Measurements from ENCODE around the gene NOXO1. TPM values are rescaled to one million over a fixed set of nuclear protein-coding genes. Genes with fewer than 3 reads are reported as not detected.
"Not testable (repeated sequence)": the region's sequence is repeated elsewhere in the genome, so short reads cannot be mapped to it uniquely, and the experiment has no call there.

The NOXO1 gene
- total and polyA plus RNA-seq, 11 donors = 0.06 to 0.15 TPM; not detected in 9

DNA sequence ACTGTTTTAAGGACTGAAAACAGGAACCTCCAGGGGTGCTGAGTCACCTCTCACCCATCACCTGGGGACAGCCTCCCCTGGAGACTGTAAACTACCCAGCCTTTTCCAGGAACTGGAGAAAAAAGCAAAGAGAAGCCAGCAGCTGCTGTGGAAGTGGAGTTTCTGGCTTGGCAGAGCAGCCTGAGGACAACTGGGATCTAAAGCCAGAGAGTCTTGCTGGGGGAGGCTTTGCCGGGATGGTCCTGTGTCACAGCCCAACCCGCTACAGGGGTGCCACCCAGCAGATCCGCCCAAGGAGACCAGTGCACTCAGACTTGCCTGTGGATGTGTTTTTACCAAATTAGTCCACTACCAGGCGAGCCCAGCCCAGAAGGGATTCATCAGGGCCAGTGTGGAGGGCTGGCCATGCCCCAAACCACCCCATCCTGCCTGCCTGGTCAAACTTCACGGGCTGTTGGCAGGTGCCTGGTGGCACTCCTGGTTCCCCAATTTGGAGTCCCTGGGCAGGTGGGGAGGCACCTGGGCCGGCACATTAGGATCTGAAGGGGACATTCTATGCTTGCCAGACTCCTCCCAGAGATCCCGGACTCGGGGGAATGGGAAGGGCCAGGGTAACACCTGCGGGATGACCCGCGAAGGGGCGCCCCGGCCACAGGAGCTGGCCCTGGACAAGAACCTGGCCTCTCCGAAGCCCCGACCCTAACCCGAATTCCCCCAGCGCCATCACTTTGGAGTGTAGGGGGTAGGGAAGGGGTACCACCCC, 39.0 kb downstream of the NOXO1 start:
- H3K27me3 ChIP-seq = no peaks in the 10 kb centered on the region
- H3K9me3 ChIP-seq = no peaks in the 10 kb centered on the region
- ATAC-seq (peak; percentile 1 to 13 (median 10)), DNase-seq (peak in 1 of 5 donors; percentile 52)
- H3K27ac ChIP-seq = peak overlapping the region in 11 of 12 donors; percentile 77 to 89 (median 81)
- H3K36me3 ChIP-seq = peaks cover 0 to 43% (median 35%) of the 10 kb centered on the region in 9 donors
- peak overlapping the region; percentile 50 to 88 (median 78) for H3K4me3 ChIP-seq
- TF ChIP-seq, protein P1, sequence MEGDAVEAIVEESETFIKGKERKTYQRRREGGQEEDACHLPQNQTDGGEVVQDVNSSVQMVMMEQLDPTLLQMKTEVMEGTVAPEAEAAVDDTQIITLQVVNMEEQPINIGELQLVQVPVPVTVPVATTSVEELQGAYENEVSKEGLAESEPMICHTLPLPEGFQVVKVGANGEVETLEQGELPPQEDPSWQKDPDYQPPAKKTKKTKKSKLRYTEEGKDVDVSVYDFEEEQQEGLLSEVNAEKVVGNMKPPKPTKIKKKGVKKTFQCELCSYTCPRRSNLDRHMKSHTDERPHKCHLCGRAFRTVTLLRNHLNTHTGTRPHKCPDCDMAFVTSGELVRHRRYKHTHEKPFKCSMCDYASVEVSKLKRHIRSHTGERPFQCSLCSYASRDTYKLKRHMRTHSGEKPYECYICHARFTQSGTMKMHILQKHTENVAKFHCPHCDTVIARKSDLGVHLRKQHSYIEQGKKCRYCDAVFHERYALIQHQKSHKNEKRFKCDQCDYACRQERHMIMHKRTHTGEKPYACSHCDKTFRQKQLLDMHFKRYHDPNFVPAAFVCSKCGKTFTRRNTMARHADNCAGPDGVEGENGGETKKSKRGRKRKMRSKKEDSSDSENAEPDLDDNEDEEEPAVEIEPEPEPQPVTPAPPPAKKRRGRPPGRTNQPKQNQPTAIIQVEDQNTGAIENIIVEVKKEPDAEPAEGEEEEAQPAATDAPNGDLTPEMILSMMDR (IDR thresholded peaks at IDR 0.05) = no peak
- TF ChIP-seq POLR2A (IDR thresholded peaks at IDR 0.05) = no peak
- intact Hi-C loops (cut with DNase I) = loop anchor here in 1 of 10 donors (5.0 kb wide), 1 partner anchor 160 kb away; the partner anchor contains the start of genes NUBP2 and SPSB3
- WGBS, 4 donors = 14 to 27% (median 19%) methylated on average over 5 to 17 of the region's 17 CpGs
- peaks cover 0 to 35% (median 16%) of the 10 kb centered on the region in 12 donors for H3K4me1 ChIP-seq

DNA sequence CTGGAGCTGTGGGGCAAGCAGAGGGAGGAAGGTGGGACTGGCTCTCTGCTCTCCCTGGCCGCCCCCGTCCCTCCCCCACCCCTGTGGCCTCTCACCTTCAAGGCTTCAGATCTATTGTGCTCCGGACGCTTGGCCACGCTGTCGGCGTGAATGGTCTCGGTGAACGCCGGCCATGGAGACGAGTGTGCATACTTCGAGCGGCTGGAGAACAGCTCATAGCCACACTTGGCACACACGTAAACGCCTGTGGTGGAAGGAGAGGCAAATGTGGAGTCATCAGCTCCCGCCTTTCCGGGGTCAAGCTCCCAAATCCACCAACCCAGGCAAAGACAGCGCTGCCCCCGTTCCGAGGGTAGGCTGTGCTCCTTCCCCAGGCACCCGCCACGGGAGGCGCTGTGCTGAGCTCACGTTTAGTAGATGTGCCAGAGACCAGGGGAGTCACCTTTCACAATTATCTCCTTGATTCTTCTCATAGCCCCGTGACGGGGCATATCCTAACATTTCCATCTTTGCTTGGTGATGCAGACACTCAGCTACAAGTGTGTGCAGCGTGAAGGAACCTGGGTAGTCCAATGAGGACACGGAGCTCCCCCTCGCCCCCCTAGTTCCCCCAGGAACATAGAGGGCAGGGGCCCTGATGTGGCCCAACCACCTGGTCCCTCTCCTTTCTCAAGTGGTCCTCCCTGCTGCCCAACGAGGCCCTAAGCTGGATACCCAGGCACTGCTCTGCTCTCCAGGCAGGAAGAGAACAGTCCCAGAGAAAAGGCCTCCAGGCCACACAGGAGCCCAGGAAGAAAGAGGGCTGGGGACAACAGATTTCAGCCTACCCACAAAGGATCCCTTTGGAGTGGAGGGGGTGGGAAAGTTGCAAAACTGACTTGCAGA, 39.9 kb downstream of the NOXO1 start:
- no peak for ATAC-seq
- Histone ChIP-seq H3K9me3 (no peaks in the 10 kb centered on the region), H3K4me1 (peaks cover 0 to 35% (median 16%) of the 10 kb centered on the region in 12 donors), H3K27me3 (no peaks in the 10 kb centered on the region), H3K27ac (peak overlapping the region in 11 of 12 donors; percentile 77 to 89 (median 81)), H3K36me3 (peaks cover 0 to 46% (median 39%) of the 10 kb centered on the region in 9 donors), H3K4me3 (peak overlapping the region in 7 of 12 donors; percentile 65 to 88 (median 82))
- WGBS, 4 donors = 84 to 91% (median 86%) methylated on average over 29 to 30 of the region's 30 CpGs
- intact Hi-C loops (cut with DNase I) = loop anchor here in 1 of 10 donors (5.0 kb wide), 1 partner anchor 159 kb away; the partner anchor contains the start of genes NUBP2 and SPSB3
- TF ChIP-seq, protein P1 (IDR thresholded peaks at IDR 0.05) = peak in 2 of 12 donors; percentile 9 to 22
- TF ChIP-seq POLR2A (IDR thresholded peaks at IDR 0.05) = no peak
- DNase-seq = no peak

DNA sequence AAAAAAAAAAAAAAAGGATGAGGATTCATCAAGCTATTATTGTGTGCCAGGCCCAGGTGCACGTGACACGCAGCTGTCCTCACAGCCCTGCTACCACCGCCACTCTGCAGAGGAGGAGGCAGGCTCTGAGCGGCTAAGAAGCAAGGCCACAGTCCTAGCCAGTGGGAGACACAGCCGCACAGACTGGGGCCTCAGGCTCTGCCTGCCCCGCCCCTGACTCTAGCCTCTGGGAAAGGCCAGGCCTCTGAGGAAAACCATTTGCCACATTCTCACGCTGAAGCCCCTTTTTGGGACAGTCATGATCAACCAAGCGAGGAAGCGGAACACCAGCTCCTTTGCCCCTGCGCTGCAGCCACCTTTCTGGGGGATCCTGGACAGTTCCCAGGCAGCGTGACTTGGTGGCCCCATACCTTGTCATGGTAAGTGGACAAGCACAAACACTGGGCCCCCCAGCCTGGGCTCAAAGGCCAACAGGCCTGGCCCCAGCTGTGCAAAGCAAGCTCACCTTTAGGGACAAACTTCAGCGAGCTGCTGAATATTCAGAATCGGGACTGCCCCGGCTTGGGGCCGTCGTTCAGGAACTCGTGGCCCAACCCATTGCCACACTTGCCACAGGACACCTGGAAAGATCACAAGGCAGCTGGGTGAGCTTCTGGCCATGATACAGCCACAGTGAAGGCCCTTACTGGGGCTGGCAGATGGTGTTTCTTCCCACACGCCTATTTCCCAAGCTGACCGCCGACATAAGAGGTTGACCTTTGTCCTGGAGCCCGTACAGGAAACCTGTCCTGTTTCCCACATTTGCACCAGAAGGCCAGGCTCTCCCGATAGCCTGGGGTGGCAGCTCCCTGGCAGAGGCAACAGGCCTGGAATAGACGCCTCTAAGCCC, 40.8 kb downstream of the NOXO1 start:
- no peak overlapping the region for H3K27ac ChIP-seq
- intact Hi-C loops (cut with DNase I) = loop anchor here in 1 of 10 donors (5.0 kb wide), 1 partner anchor 158 kb away; the partner anchor contains the start of genes NUBP2 and SPSB3
- TF ChIP-seq, protein P1 (IDR thresholded peaks at IDR 0.05) = no peak
- TF ChIP-seq POLR2A (IDR thresholded peaks at IDR 0.05) = no peak
- peak overlapping the region in 1 of 12 donors; percentile 82 for H3K4me3 ChIP-seq
- 89 to 93% (median 91%) methylated on average over 23 of the region's 23 CpGs for whole genome bisulfite sequencing, 4 donors
- H3K4me1 ChIP-seq = peaks cover 0 to 35% (median 16%) of the 10 kb centered on the region in 12 donors
- H3K27me3 ChIP-seq = no peaks in the 10 kb centered on the region
- ATAC-seq (no peak), DNase-seq (no peak)
- peaks cover 0 to 46% (median 39%) of the 10 kb centered on the region in 9 donors for H3K36me3 ChIP-seq
- H3K9me3 ChIP-seq = no peaks in the 10 kb centered on the region

DNA sequence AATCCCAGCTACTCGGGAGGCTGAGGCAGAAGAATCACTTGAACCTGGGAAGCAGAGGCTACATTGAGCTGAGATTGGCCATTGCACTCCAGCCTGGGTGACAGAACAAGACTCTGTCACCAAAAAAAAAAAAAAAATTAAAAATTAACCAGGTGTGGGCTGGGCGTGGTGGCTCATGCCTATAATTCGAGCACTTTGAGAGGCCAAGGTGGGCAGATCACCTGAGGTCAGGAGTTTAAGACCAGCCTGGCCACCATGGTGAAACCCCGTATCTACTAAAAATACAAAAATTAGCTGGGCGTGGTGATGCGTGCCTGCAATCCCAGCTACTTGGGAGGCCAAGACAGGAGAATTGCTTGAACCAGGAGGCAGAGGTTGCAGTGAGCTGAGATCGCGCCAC, 41.4 kb downstream of the NOXO1 start:
- H3K9me3 ChIP-seq, H3K27ac ChIP-seq: not testable (repeated sequence)
- intact Hi-C loops (cut with DNase I) = loop anchor here in 2 of 10 donors (5.0 kb wide), 2 partner anchors 78 to 158 kb away; partner anchors contain the start of genes NUBP2 (in 1 of the 2) and SPSB3 (in 1 of the 2)

More for the DNA sequence above, 41.4 kb downstream of the NOXO1 start:
- not testable (repeated sequence) for DNase-seq, ATAC-seq, H3K4me3 ChIP-seq, H3K27me3 ChIP-seq
- 93 to 97% (median 96%) methylated on average over 8 of the region's 8 CpGs for WGBS, 4 donors
- Histone ChIP-seq H3K4me1 (peaks cover 0 to 35% (median 16%) of the 10 kb centered on the region in 12 donors), H3K36me3 (peaks cover 0 to 46% (median 39%) of the 10 kb centered on the region in 9 donors)

Data from heart left ventricle (tissue), 16 donors.